HFF-Myc (cell line): ENCODE data around the gene DDX11.
A peak's percentile ranks its signal among the peaks of the same experiment; 100 is the strongest.
"Not testable (repeated sequence)": the region's sequence is repeated elsewhere in the genome, so short reads cannot be mapped to it uniquely, and the experiment has no call there.

ENCODE experiments used
- DNase-seq: peaks from one replicate; pipeline ENCODE4 v3.0.0-alpha.2; 2011; ENCODE audit warnings: low read depth; ENCODE audit errors: extremely low read depth
- H3K4me3 ChIP-seq: replicated peaks from 2 replicates; pipeline ENCODE4 v1.5.1; 2011; ENCODE audit warnings: low read depth, mild to moderate bottlenecking, control low read depth, low read length
- CTCF ChIP-seq: IDR thresholded peaks from 2 replicates; pipeline ENCODE4 v1.5.1; 2012; ENCODE audit warnings: mild to moderate bottlenecking, low read depth, low read length, control low read depth; ENCODE audit errors: missing control alignments

The DDX11 gene

DNA sequence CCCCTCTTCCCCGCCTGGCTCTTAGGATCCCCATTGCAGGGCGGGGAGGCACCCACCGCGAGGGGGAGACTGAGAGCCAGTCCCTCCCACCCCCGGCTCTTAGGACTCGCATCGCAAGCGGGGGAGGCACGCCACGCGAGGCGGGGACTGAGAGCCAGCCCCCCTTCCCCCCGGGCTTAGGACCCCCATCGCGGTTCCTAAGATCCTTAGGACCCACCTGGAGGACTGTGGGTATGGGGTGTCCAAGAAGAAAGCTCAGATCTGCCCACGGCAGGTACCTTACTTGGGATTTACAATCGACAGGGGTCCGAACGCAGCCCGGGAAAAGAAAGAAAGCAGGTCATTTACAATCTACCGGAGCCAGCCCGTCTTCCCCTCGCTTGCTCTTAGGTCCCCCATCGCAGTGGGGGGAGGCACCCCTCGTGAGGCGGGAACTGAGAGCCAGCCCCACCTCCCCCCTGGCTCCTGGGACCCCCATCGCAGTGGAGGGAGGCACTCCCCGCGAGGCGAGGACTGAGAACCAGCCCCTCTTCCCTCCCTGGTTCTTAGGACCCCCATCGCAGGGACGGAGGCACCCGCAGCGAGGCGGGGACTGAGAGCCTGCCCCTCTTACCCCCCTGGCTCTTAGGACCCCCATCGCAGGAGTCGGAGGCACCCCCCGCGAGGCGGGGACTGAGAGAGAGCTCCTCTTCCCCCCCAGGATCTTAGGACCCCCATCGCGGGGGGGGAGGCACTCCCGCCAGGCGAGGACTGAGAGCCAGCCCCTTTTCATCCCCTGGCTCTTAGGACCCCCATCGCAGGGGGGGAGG lies 43.7 kb downstream of the DDX11 start:
- no peak for DNase-seq
- peak; percentile 51 for TF ChIP-seq CTCF
- 0 out of 2 replicates have a peak overlapping the region, but pooled peaks have one; percentile 21 for H3K4me3 ChIP-seq

- 0 out of 2 replicates have a peak overlapping the region, but pooled peaks have one; percentile 7 for H3K4me3 ChIP-seq
- TF ChIP-seq CTCF, result no peak
- no peak for DNase-seq
Observed at GRCh38 chr12:31118347-31119191, 44.9 kb downstream of the DDX11 start.

DNA sequence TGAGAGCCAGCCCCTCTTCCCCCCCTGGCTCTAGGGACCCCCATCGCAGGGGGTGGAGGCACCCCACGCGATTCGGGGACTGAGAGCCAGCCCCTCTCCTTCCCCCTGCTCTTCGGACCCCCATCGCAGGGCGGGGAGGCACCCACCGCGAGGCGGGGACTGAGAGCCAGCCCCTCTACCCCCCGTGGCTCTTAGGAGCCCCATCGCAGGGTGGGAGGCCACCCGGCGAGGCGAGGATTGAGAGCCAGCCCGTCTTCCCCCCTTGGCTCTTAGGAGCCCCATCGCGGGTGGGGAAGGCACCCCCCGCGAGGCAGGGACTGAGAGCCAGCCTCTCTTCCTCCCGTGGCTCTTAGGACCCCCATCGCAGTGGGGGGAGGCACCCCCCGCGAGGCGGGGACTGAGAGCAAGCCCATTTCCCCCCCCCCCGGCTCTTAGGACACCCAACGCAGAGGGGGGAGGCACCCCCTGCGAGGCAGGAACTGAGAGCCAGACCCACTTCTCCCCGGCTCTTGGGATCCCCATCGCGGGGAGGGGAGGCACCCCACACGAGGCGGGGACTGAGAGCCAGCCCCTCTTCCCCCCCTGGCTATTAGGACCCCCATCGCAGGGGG lies 45.6 kb downstream of the DDX11 start:
- no peak overlapping the region for H3K4me3 ChIP-seq
- no peak for TF ChIP-seq CTCF
- no peak for DNase-seq

GRCh38 chr12:31119803-31120211 lies 46.1 kb downstream of the DDX11 start:
- DNase-seq, result no peak
- TF ChIP-seq CTCF, result no peak
- H3K4me3 ChIP-seq, result no peak overlapping the region

GRCh38 chr12:31120392-31121008 lies 46.8 kb downstream of the DDX11 start:
- DNase-seq, result no peak
- H3K4me3 ChIP-seq, result no peak overlapping the region
- TF ChIP-seq CTCF, result no peak

DNA sequence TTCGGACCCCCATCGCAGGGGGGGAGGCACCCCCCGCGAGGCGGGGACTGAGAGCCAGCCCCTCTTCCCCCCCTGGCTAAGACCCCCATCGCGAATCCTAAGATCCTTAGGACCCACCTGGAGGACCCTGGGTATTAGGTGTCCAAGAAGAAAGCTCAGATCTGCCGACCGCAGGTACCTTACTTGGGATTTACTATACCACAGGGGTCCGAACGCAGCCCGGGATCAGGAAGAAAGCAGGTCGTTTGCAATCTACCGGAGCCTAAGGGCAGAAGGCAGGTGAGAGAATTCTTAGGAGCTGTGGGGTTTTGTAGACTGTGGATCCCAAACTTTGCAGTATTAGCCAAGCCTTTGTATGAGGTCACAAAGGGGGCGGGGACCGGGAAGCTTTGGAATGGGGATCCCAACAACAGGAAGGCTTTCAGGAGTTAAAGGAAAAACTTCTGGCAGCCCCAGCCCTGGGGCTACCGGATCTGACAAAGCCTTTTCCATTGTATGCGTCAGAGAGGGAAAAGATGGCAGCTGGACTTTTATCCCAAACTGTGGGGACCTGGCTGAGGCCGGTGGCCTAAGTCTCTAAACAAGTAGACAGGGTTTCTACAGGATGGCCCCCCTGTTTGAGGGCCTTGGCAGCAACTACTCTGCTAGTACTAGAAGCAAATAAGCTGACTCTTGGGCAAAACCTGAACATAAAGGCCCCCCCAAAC lies 47.5 kb downstream of the DDX11 start:
- not testable (repeated sequence) for DNase-seq, H3K4me3 ChIP-seq
